Liver (tissue), 3 donors: ENCODE measurements around the gene DHX32.

ENCODE experiments used
- CTCF ChIP-seq: fragments of 150-350 bp; IDR thresholded peaks from 2 replicates; pipeline ENCODE4 v1.5.1; 2017; ENCODE audit warnings: improper control_type of control experiment, low read depth, low read length; ENCODE audit not compliant: missing input control
- JUND ChIP-seq, 2 donors: IDR thresholded peaks; 2 replicates each; pipeline ENCODE4 v1.6.1; 2016; ENCODE audit warnings: antibody characterized with exemption in 2 of 2
- TAF1 ChIP-seq: conservative IDR thresholded peaks from 2 replicates; pipeline ENCODE4 v1.6.1; 2016; ENCODE audit warnings: antibody characterized with exemption, mild to moderate bottlenecking
- ZBTB33 ChIP-seq: IDR thresholded peaks from 2 replicates; pipeline ENCODE4 v1.6.1; 2016; ENCODE audit warnings: antibody characterized with exemption
- donor health status: healthy.
- donor health status: healthy.

GRCh38 chr10:125852487-125852886, 28.6 kb downstream of the DHX32 start:
- TF ChIP-seq CTCF (no peak), TAF1 (no peak), ZBTB33 (no peak), JUND (IDR thresholded peaks at IDR 0.05) (no peak)
